Measurements from ENCODE around the gene GPR107. TPM values are rescaled to one million over a fixed set of nuclear protein-coding genes. Genes with fewer than 3 reads are reported as not detected.

Gene GPR107
- total and polyA plus RNA-seq, 2 donors (not counting 1 experiment from before 2014, with no cell fraction given) = 10.4 to 28.1 TPM

- intact Hi-C loops (cut with micrococcal nuclease) = no loop called here
- Histone ChIP-seq H3K9ac (ENCODE audit: low read length) (no peak overlapping the region), H3K9me3 (ENCODE audit: control extremely low read depth in 1 of 3, control insufficient read depth in 2 of 3, insufficient read depth in 1 of 3, low read length in 2 of 3) (no peaks in the 10 kb centered on the region), H3K27ac (ENCODE audit: low read length in 2 of 2) (no peak overlapping the region), H3K36me3 (replicated peaks in 1 of 2; ENCODE audit: control extremely low read depth in 1 of 2, control insufficient read depth in 1 of 2, extremely low read depth in 1 of 2, insufficient read depth in 2 of 2, low read length in 1 of 2) (no peaks in the 10 kb centered on the region), H4K20me1 (ENCODE audit: control insufficient read depth, insufficient read depth, low read length, poor library complexity, severe bottlenecking) (no peaks in the 10 kb centered on the region), H3K79me2 (ENCODE audit: control insufficient read depth, insufficient read depth, low read length) (no peaks in the 10 kb centered on the region), H3K4me2 (replicated peaks; ENCODE audit: low read depth, low read length, poor library complexity, severe bottlenecking) (no peak overlapping the region), H3K4me1 (ENCODE audit: control insufficient read depth in 2 of 2, insufficient read depth in 2 of 2, low read length in 2 of 2) (no peaks in the 10 kb centered on the region), H3K27me3 (replicated peaks in 1 of 4; ENCODE audit: control extremely low read depth in 1 of 4, control insufficient read depth in 3 of 4, insufficient read depth in 4 of 4, low read length in 3 of 4) (no peaks in the 10 kb centered on the region), H3K4me3 (ENCODE audit: control extremely low read depth in 1 of 5, extremely low read depth in 1 of 5, insufficient read depth in 1 of 5, low read depth in 2 of 5, low read length in 4 of 5) (no peak overlapping the region), H2AFZ (ENCODE audit: insufficient read depth, low read depth, low read length, poor library complexity, severe bottlenecking) (no peak overlapping the region)
- DNase-seq (no peak), ATAC-seq (ENCODE audit: low read depth) (no peak)
- no peak overlapping the region for H3K27ac Mint-ChIP-seq
- ChIA-PET POLR2A (no interaction called here), CTCF (no interaction called here)
- no peaks in the 10 kb centered on the region for H3K9me3 Mint-ChIP-seq (ENCODE audit: insufficient read depth)
- TF ChIP-seq EZH2 (IDR thresholded peaks at IDR 0.05; ENCODE audit: borderline replicate concordance, insufficient read depth, low read depth, low read length, poor library complexity, severe bottlenecking) = no peak
- no peak for TF ChIP-seq CTCF (IDR thresholded peaks at IDR 0.05)
- H3K27me3 Mint-ChIP-seq = peaks cover 13% of the 10 kb centered on the region
- no peaks in the 10 kb centered on the region for H3K4me1 Mint-ChIP-seq
- 59% methylated on average over 7 of the region's 7 CpGs for WGBS (ENCODE audit: insufficient coverage)
- H3K4me3 Mint-ChIP-seq = no peak overlapping the region
Measured at GRCh38 chr9:130183133-130183762, 129.5 kb downstream of the GPR107 start.

GRCh38 chr9:130185017-130185416 lies 131.3 kb downstream of the GPR107 start:
- Histone ChIP-seq H3K9ac (ENCODE audit: low read length) (no peak overlapping the region), H3K4me1 (ENCODE audit: control insufficient read depth in 2 of 2, insufficient read depth in 2 of 2, low read length in 2 of 2) (no peaks in the 10 kb centered on the region), H3K36me3 (replicated peaks in 1 of 2; ENCODE audit: control extremely low read depth in 1 of 2, control insufficient read depth in 1 of 2, extremely low read depth in 1 of 2, insufficient read depth in 2 of 2, low read length in 1 of 2) (no peaks in the 10 kb centered on the region), H4K20me1 (ENCODE audit: control insufficient read depth, insufficient read depth, low read length, poor library complexity, severe bottlenecking) (no peaks in the 10 kb centered on the region), H2AFZ (ENCODE audit: insufficient read depth, low read depth, low read length, poor library complexity, severe bottlenecking) (no peak overlapping the region), H3K27ac (ENCODE audit: low read length in 2 of 2) (no peak overlapping the region), H3K4me3 (ENCODE audit: control extremely low read depth in 1 of 5, extremely low read depth in 1 of 5, insufficient read depth in 1 of 5, low read depth in 2 of 5, low read length in 4 of 5) (no peak overlapping the region), H3K27me3 (replicated peaks in 1 of 4; ENCODE audit: control extremely low read depth in 1 of 4, control insufficient read depth in 3 of 4, insufficient read depth in 4 of 4, low read length in 3 of 4) (no peaks in the 10 kb centered on the region), H3K4me2 (replicated peaks; ENCODE audit: low read depth, low read length, poor library complexity, severe bottlenecking) (no peak overlapping the region), H3K79me2 (ENCODE audit: control insufficient read depth, insufficient read depth, low read length) (no peaks in the 10 kb centered on the region), H3K9me3 (ENCODE audit: control extremely low read depth in 1 of 3, control insufficient read depth in 2 of 3, insufficient read depth in 1 of 3, low read length in 2 of 3) (no peaks in the 10 kb centered on the region)
- Mint-ChIP-seq H3K4me1 (no peaks in the 10 kb centered on the region), H3K27ac (no peak overlapping the region), H3K4me3 (no peak overlapping the region), H3K9me3 (ENCODE audit: insufficient read depth) (no peaks in the 10 kb centered on the region), H3K27me3 (peaks cover 13% of the 10 kb centered on the region)
- TF ChIP-seq EZH2 (IDR thresholded peaks at IDR 0.05; ENCODE audit: borderline replicate concordance, insufficient read depth, low read depth, low read length, poor library complexity, severe bottlenecking) = no peak
- no peak for TF ChIP-seq CTCF (IDR thresholded peaks at IDR 0.05)
- ChIA-PET CTCF (no interaction called here), POLR2A (no interaction called here)
- no peak for ATAC-seq (ENCODE audit: low read depth)
- no peak for DNase-seq
- intact Hi-C loops (cut with micrococcal nuclease) = no loop called here
- WGBS (ENCODE audit: insufficient coverage) = 93% methylated on average over 8 of the region's 15 CpGs
